Measurements from ENCODE around the gene CSNK1D.

The CSNK1D gene

DNA sequence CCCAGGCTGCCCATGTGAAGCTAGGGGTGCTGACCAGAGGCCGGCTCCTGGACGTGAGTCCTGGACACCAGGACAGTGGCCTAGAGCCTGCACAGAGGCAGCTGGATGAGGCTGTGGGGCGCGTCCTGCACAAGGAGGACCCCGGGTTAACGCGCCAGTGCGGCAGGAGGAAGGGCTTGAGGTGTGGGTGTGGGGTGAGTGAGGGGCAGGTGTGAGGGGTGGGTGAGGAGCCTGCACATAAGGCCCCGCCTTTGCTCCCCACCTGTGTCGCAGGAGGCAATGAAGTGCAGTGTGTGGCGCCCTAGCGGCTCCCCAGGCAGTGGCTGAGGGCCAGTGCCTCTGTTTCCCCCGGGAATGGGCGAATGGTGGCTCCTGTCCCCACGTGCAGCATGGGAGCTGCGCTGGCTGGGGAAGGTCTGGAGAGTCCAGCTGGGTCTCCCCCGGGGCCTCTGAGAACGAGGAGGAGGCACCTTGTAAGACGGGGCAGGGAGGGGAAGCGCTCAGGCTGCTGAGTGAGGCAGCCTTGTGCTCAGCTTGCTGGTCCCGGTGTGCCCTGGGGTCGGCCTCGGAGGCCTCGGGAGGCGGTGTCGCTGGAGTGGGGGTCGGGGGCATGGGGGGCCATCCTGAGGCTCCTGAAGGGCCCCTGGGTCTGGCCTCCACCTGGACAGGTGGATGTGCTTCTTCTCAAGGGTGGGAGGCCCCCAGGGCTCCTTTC, 40.7 kb upstream of the CSNK1D start:
- H3K36me3 ChIP-seq (ENCODE audit: control insufficient read depth, low read length), result no peaks in the 10 kb centered on the region
- no peak overlapping the region for H3K4me2 ChIP-seq (ENCODE audit: low read length)
- H3K9me3 ChIP-seq (ENCODE audit: control insufficient read depth, insufficient read depth, low read length), result peaks cover 17% of the 10 kb centered on the region
- H3K9me2 ChIP-seq (replicated peaks; ENCODE audit: control insufficient read depth, low read length), result no peaks in the 10 kb centered on the region
- H3K4me3 ChIP-seq (ENCODE audit: low read length), result no peak overlapping the region
- no peaks in the 10 kb centered on the region for H3K79me2 ChIP-seq (ENCODE audit: control insufficient read depth, low read length)
- TF ChIP-seq EZH2phosphoT487 (IDR thresholded peaks at IDR 0.05; ENCODE audit: borderline replicate concordance, low read length), result no peak
- TF ChIP-seq, protein P1, sequence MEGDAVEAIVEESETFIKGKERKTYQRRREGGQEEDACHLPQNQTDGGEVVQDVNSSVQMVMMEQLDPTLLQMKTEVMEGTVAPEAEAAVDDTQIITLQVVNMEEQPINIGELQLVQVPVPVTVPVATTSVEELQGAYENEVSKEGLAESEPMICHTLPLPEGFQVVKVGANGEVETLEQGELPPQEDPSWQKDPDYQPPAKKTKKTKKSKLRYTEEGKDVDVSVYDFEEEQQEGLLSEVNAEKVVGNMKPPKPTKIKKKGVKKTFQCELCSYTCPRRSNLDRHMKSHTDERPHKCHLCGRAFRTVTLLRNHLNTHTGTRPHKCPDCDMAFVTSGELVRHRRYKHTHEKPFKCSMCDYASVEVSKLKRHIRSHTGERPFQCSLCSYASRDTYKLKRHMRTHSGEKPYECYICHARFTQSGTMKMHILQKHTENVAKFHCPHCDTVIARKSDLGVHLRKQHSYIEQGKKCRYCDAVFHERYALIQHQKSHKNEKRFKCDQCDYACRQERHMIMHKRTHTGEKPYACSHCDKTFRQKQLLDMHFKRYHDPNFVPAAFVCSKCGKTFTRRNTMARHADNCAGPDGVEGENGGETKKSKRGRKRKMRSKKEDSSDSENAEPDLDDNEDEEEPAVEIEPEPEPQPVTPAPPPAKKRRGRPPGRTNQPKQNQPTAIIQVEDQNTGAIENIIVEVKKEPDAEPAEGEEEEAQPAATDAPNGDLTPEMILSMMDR (IDR thresholded peaks at IDR 0.05; ENCODE audit: low read depth, low read length, poor library complexity, severe bottlenecking), result no peak
- H4K20me1 ChIP-seq (ENCODE audit: control insufficient read depth, insufficient read depth, low read depth, low read length), result no peaks in the 10 kb centered on the region
- H3F3A ChIP-seq (ENCODE audit: control insufficient read depth, insufficient read depth), result peaks cover 3% of the 10 kb centered on the region; the same call in 1 of the 2 replicates
- H3K27me3 ChIP-seq (ENCODE audit: control insufficient read depth, low read length), result no peaks in the 10 kb centered on the region
- H3K4me1 ChIP-seq (ENCODE audit: control insufficient read depth, low read length), result no peaks in the 10 kb centered on the region
- H3K27ac ChIP-seq (ENCODE audit: low read depth, low read length), result no peak overlapping the region

DNA sequence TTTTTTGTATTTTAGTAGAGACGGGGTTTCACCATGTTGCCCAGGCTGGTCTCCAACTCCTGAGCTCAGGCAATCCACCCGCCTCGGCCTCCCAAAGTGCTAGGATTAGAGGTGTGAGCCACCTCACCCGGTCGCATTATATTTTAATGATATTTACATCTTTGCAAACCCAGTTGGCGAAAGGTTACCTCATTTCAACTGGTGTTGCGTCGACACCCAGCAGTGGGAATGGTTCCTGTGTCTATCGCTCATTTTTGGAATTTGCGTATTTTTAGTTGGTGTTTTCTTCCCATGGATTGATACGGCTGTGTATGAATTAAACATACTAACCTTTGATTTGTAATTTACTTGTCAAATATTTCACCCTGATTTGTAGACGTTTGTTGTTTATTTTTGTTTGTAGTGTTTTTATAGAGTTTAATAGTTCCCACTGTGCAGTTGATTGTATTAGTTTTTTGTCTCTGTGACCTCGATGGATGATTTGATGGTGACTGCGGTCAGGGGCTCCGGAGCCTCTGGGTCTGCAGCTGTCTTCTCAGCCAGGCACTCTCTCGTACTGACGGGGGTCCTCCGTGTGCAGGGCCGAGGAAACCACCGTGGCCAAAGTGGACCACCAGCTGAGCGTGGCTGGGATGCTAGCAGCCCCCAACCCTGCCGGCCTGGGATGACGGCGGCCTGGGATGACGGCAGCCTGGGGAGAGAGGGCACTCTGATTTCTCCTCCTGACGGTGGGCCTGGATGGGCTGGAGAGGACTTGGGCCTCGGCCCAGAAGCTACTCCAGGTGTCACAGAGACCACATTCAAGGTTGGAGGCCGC, 39.9 kb upstream of the CSNK1D start:
- Histone ChIP-seq H3K27me3 (ENCODE audit: control insufficient read depth, low read length) (no peaks in the 10 kb centered on the region), H3K9me2 (replicated peaks; ENCODE audit: control insufficient read depth, low read length) (no peaks in the 10 kb centered on the region), H3K36me3 (ENCODE audit: control insufficient read depth, low read length) (no peaks in the 10 kb centered on the region), H3K79me2 (ENCODE audit: control insufficient read depth, low read length) (no peaks in the 10 kb centered on the region), H3K4me2 (ENCODE audit: low read length) (no peak overlapping the region), H4K20me1 (ENCODE audit: control insufficient read depth, insufficient read depth, low read depth, low read length) (no peaks in the 10 kb centered on the region), H3K4me1 (ENCODE audit: control insufficient read depth, low read length) (no peaks in the 10 kb centered on the region), H3K27ac (ENCODE audit: low read depth, low read length) (no peak overlapping the region), H3K9me3 (ENCODE audit: control insufficient read depth, insufficient read depth, low read length) (peaks cover 9% of the 10 kb centered on the region; the same call in 1 of the 2 replicates), H3F3A (ENCODE audit: control insufficient read depth, insufficient read depth) (peaks cover 3% of the 10 kb centered on the region; the same call in 1 of the 2 replicates), H3K4me3 (ENCODE audit: low read length) (no peak overlapping the region)
- TF ChIP-seq, protein P1 (IDR thresholded peaks at IDR 0.05; ENCODE audit: low read depth, low read length, poor library complexity, severe bottlenecking), result no peak
- TF ChIP-seq EZH2phosphoT487 (IDR thresholded peaks at IDR 0.05; ENCODE audit: borderline replicate concordance, low read length), result no peak

DNA sequence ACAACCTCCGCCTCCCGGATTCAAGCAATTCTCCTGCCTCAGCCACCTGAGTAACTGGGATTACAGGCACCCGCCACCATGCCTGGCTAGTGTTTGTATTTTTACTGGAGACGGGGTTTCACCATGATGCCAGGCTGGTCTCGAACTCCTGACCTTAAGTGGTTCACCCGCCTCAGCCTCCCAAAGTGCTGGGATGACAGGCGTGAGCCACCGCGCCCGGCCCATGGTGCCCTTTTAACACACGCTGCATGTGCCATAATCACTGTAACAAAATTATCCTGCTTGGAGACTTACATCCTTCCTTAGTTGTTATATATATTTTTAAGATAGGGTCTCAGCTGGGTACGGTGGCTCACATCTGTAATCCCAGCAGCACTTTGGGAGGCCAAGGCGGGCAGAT, 38.5 kb upstream of the CSNK1D start:
- Histone ChIP-seq H3K9me3 (ENCODE audit: control insufficient read depth, insufficient read depth, low read length) (no peaks in the 10 kb centered on the region), H3K4me1 (ENCODE audit: control insufficient read depth, low read length) (no peaks in the 10 kb centered on the region), H3K4me2 (ENCODE audit: low read length) (no peak overlapping the region), H3K79me2 (ENCODE audit: control insufficient read depth, low read length) (no peaks in the 10 kb centered on the region), H3K27ac (ENCODE audit: low read depth, low read length) (no peak overlapping the region), H3K4me3 (ENCODE audit: low read length) (no peak overlapping the region), H3F3A (ENCODE audit: control insufficient read depth, insufficient read depth) (no peaks in the 10 kb centered on the region), H4K20me1 (ENCODE audit: control insufficient read depth, insufficient read depth, low read depth, low read length) (no peaks in the 10 kb centered on the region), H3K27me3 (ENCODE audit: control insufficient read depth, low read length) (no peaks in the 10 kb centered on the region), H3K9me2 (replicated peaks; ENCODE audit: control insufficient read depth, low read length) (no peaks in the 10 kb centered on the region), H3K36me3 (ENCODE audit: control insufficient read depth, low read length) (no peaks in the 10 kb centered on the region)
- TF ChIP-seq, protein P1 (IDR thresholded peaks at IDR 0.05; ENCODE audit: low read depth, low read length, poor library complexity, severe bottlenecking), result no peak
- TF ChIP-seq EZH2phosphoT487 (IDR thresholded peaks at IDR 0.05; ENCODE audit: borderline replicate concordance, low read length), result no peak
